GM19468 (cell line): ENCODE results near the gene MPDZ.

Experiments
- ATAC-seq: cut with Tn5 transposase; IDR thresholded peaks from one replicate; pipeline ENCODE4 v1.9.1; 2021; ENCODE audit warnings: mild to moderate bottlenecking, moderate library complexity, moderate number of reproducible peaks; ENCODE audit not compliant: unreplicated experiment; ENCODE audit errors: extremely low read depth

MPDZ gene

GRCh38 chr9:13189362-13189761 is 90.1 kb downstream of the MPDZ start:
- no peak for ATAC-seq

DNA sequence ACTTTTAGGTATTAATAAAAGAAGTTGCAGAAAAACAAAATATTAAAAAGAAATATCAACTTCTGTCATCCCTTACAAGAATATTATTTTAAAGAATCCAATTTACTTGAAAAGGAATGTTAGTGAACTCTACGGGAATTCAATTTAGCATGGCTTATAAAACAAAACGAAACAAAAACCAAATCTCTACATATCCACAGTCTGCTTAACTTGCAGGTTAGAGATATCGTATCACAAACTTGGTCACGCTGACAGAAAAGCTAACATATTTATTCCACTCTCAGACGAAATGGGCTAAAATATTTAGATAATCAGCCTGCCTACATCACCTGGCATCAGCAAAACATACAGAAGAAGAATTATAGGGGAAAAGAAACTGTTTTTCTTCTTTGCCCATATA is 92.7 kb downstream of the MPDZ start:
- no peak for ATAC-seq

GRCh38 chr9:13186091-13186490 is 93.4 kb downstream of the MPDZ start:
- no peak for ATAC-seq

DNA sequence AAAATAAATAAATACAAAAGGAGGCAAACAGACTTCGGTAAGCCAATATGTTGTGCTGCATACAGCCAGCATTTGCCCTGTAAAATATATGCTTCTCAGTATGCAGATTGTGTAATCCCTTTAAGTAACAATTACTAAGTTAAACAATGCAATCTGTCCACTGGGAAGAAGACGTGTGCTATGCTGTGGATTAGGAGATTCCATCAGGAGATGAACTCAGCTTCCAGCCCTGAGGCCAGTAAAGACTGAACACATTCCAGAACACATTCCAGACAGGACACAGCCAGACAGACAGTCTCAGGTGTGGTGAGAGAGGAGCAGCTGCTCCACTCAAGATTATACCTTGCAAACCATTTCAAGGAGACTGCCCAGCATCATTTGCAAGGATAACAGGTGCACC is 97.8 kb downstream of the MPDZ start:
- ATAC-seq: no peak

DNA sequence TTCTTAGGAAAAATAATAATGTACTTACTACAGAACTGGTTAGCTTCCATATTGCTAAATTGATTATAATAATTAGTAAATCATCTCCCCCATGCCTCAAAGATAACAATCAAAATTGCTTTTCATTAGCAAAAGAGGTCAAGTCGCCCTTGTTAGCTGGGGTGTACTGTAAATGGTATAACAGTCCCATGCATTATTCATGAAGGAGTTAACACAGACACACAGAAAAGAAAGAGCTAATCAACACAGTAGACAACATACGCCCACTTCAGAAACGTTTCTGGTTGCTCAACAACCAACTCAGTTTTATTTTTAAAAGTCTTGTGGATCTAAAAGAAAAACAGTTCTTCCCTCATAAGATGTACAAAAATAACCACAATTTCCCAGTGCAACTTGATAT is 100.2 kb downstream of the MPDZ start:
- no peak for ATAC-seq

- ATAC-seq: no peak
These were observed 103.8 kb downstream of the MPDZ start for GRCh38 chr9:13175732-13176131.

GRCh38 chr9:13174906-13175639 is 104.4 kb downstream of the MPDZ start:
- no peak for ATAC-seq

GRCh38 chr9:13173553-13173952 is 105.9 kb downstream of the MPDZ start:
- ATAC-seq: no peak

- no peak for ATAC-seq
These were observed 108.2 kb downstream of the MPDZ start for GRCh38 chr9:13171261-13171660.

DNA sequence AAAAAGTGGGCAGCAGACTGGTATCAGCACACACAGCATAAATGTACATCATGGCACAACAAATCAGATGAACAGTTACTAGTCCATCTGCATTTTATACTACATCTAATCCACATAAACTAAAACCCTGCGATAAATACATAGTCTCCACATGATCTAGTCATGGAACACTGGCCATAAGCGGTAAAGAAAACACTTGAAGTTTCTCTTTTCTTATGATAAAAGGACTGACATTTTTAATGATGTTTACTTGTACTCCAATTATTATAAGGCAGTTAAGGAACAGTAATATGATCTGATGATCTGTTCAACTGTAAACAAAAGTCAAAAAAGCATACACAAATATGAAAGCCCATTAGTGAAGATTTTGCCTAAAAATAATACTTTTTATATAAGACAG is 112.5 kb downstream of the MPDZ start:
- ATAC-seq: no peak

GRCh38 chr9:13165956-13166355 is 113.5 kb downstream of the MPDZ start:
- no peak for ATAC-seq

DNA sequence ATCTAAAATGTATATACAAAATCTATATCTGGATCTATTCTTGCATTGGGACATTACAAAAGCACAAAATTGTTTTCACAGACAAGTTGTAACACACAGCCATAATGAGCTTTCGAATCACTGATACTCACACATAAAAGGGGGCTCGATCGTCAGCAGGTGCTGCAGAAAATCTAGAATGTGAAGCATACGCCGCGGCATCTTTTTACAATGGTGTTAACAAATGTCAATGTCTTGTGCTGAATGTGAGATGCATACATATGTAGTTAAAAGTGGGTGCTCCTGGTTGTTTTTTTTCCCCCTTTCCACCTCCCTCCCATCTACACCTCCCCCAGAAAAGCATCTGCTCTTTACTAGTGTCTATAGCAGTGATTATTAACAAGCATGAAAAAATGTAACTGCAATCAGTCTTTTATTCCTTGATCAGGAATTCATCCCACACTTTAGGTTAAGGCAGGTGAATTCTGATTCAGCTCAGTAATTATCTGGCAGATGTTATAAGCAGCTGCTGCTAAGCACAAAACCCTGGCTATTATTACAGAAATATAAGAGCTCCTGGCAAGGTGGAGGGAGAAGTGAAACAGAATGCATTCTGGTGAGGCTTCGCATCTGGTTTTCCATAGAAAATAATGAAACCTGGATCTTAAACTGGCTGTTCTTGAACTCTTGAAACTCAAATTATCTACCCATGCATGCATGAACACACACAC is 114.1 kb downstream of the MPDZ start:
- ATAC-seq: no peak

- no peak for ATAC-seq
These were observed 115.5 kb downstream of the MPDZ start for GRCh38 chr9:13163946-13164345.

GRCh38 chr9:13163287-13163686 is 116.2 kb downstream of the MPDZ start:
- no peak for ATAC-seq

DNA sequence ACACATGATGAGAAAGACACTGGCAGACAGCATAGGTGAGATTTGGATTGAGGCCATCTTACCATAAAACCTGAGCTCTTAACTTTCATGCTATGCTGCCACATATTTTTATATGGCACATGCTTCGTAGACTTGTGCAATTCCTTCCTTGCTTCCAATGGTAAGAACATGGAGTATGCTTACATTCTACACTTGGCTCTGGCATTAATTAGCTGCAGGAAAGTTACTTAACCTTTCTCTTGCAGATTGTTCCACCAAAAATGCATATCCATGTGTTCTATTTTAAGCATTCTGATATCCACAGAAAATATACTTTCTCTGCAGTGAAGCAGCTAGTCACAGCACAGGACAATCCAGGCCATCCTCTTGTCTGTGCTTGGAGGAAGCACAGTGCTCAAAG is 119.4 kb downstream of the MPDZ start:
- no peak for ATAC-seq

DNA sequence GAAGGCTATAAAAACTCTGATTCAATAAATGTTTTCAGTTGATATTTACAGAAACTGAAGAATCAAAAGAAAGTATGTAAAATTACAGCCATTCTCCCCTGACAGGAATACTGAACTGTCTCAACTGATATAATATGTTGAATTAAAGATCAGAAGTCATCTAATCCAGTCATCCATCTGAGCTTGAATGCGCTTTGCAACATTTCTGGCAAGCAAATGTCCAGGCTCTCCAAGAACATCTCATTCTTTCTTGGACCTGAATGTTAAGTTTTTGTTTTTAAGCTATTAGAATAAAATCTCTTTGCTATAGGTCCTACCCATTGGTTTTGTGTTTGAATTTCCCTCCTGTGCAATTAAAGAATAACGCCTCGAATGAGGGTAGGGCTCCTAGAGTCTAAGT is 120.5 kb downstream of the MPDZ start:
- ATAC-seq: no peak

GRCh38 chr9:13151489-13151888 is 128.0 kb downstream of the MPDZ start:
- ATAC-seq: no peak

DNA sequence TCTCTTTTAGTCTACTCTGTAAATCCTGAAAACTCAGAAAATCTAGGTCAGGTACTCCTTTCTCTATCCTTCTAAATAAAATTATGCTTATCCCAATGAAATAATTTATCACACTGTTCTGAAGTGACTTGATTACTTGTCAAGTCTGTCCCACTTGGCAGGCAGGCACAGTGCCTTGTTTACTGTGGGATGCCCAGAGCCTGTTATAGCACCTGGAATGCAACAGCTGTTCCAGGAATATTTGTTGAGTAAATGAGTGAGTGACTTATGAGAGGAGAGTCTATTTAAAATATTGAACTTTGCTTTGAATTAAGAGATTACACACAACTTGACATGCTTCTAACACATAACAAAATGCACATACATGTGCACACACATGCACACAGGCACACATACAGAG is 130.0 kb downstream of the MPDZ start:
- ATAC-seq: no peak

GRCh38 chr9:13146840-13147239 is 132.7 kb downstream of the MPDZ start:
- no peak for ATAC-seq

- ATAC-seq: no peak
These were observed 134.2 kb downstream of the MPDZ start for GRCh38 chr9:13145340-13145739.

DNA sequence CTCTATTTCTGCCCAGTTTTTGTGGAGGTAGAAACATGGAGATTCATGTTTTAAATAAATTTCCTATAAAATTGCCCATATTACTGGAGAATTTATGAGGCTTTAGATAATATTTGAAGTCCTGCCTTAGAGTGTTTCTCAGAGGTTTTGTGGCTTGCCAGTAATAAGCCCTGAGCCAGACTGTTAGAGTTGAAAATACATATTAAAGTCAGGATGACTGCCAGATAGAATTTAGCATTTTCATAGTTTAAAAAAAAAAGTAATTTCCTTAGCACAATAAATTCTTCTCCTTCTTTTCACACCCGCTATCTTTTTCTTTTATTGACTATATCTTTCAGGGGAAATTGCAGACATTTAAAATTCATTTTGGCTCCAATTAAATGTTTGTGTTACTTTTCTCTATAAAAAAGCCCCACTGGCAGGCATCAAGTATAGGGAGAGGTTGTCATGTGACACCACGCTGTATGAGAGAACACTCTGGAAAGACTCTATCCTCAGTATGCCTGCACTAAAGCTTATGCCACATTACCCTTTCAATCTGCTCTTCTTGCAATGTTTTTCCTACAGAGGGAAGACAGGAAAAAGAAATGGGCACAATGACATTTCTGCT is 135.2 kb downstream of the MPDZ start:
- no peak for ATAC-seq

- ATAC-seq: no peak
These were observed 136.2 kb downstream of the MPDZ start for GRCh38 chr9:13143281-13143680.
